Measurements from ENCODE around the gene TEX53.

Gene TEX53

GRCh38 chr9:114657705-114658104 lies at the start of gene TEX53:
TSS of gene TEX53 (minus strand) at chr9:114657805. CDS start at chr9:114657774, 31 bp downstream.
- no peak for DNase-seq

- DNase-seq, result no peak
These were observed 49.1 kb upstream of the TEX53 start for GRCh38 chr9:114706711-114707110.

GRCh38 chr9:114701988-114702387 lies 44.4 kb upstream of the TEX53 start:
- DNase-seq, result no peak

- DNase-seq, result no peak
These were observed 40.3 kb upstream of the TEX53 start for GRCh38 chr9:114697951-114698351.

- DNase-seq, result no peak
These were observed 39.4 kb upstream of the TEX53 start for GRCh38 chr9:114696814-114697544.

GRCh38 chr9:114695948-114696347 lies 38.3 kb upstream of the TEX53 start:
- no peak for DNase-seq

GRCh38 chr9:114694719-114695269 lies 37.2 kb upstream of the TEX53 start:
- no peak for DNase-seq

- no peak for DNase-seq
These were observed 36.5 kb upstream of the TEX53 start for GRCh38 chr9:114694146-114694545.

GRCh38 chr9:114693248-114693855 lies 35.7 kb upstream of the TEX53 start:
- no peak for DNase-seq

- no peak for DNase-seq
These were observed 34.3 kb upstream of the TEX53 start for GRCh38 chr9:114691956-114692295.

GRCh38 chr9:114691046-114691955 lies 33.7 kb upstream of the TEX53 start:
- DNase-seq, result no peak

GRCh38 chr9:114690308-114690707 lies 32.7 kb upstream of the TEX53 start:
- DNase-seq, result no peak

GRCh38 chr9:114689813-114690212 lies 32.2 kb upstream of the TEX53 start:
- no peak for DNase-seq

- no peak for DNase-seq
These were observed 31.5 kb upstream of the TEX53 start for GRCh38 chr9:114688909-114689610.

GRCh38 chr9:114688379-114688778 lies 30.8 kb upstream of the TEX53 start:
- no peak for DNase-seq

- no peak for DNase-seq
These were observed 29.4 kb upstream of the TEX53 start for GRCh38 chr9:114687034-114687433.

- DNase-seq, result no peak
These were observed 28.3 kb upstream of the TEX53 start for GRCh38 chr9:114685951-114686350.

- DNase-seq, result no peak
These were observed 26.4 kb upstream of the TEX53 start for GRCh38 chr9:114684036-114684435.

- no peak for DNase-seq
These were observed 25.2 kb upstream of the TEX53 start for GRCh38 chr9:114682846-114683245.

GRCh38 chr9:114681594-114682332 lies 24.2 kb upstream of the TEX53 start, which contains the start of gene TEX48:
TSS of gene TEX48 (minus strand) at chr9:114682192. CDS start at chr9:114671723, 10,469 bp downstream.
- peak; percentile 5 to 42 for DNase-seq

GRCh38 chr9:114680259-114681001 lies 22.8 kb upstream of the TEX53 start:
- DNase-seq, result no peak
